Gastrocnemius medialis (tissue), 4 donors: Measurements from ENCODE around the gene RILPL1. TPM values are rescaled to one million over a fixed set of nuclear protein-coding genes. Genes with fewer than 3 reads are reported as not detected.
A peak's percentile ranks its signal among the peaks of the same experiment; 100 is the strongest.
"Not testable (repeated sequence)": the region's sequence is repeated elsewhere in the genome, so short reads cannot be mapped to it uniquely, and the experiment has no call there.

Experiments
- ATAC-seq, 2 donors: fragments of 150-250 bp; one replicate each; pipeline ENCODE4 v1.9.1; 2016
- DNase-seq, 2 donors: peaks; one replicate each; pipeline ENCODE4 v3.0.0-alpha.2; 2019
- H3K27ac ChIP-seq, 4 donors: fragments of 200-600 bp; sonication (generic); 1 replicate in 1 of 4; 2 replicates in 3 of 4; pipeline ENCODE4 v1.5.1; 2016 to 2018; ENCODE audit warnings: mild to moderate bottlenecking in 2 of 4, moderate library complexity in 1 of 4
- H3K27me3 ChIP-seq, 3 donors: fragments of 200-600 bp; sonication (generic) in 2 of 3; 1 replicate in 1 of 3; 2 replicates in 2 of 3; pipeline versions ENCODE4 v1.5.1 to v1.6.0; 2016 to 2019; ENCODE audit warnings: mild to moderate bottlenecking in 1 of 3, moderate library complexity in 1 of 3
- H3K36me3 ChIP-seq, 2 donors: fragments of 200-600 bp; sonication (generic) in 1 of 2; one replicate each; pipeline ENCODE4 v1.5.1; 2017 to 2018
- H3K4me1 ChIP-seq, 2 donors: fragments of 200-600 bp; sonication (generic) in 1 of 2; one replicate each; pipeline ENCODE4 v1.5.1; 2016 to 2017; ENCODE audit warnings: mild to moderate bottlenecking in 2 of 2
- H3K4me3 ChIP-seq, 4 donors: fragments of 200-600 bp; sonication (generic) in 3 of 4; 1 replicate in 1 of 4; 2 replicates in 3 of 4; pipeline ENCODE4 v1.5.1; 2016 to 2019; ENCODE audit warnings: mild to moderate bottlenecking in 2 of 4
- H3K9me3 ChIP-seq, 3 donors: fragments of 200-600 bp; sonication (generic) in 2 of 3; 1 replicate in 1 of 3; 2 replicates in 2 of 3; pipeline ENCODE4 v1.5.1; 2016 to 2019
- CTCF ChIP-seq, 5 experiments: fragments of 450-650 bp in 3 of 5; fragments of 200-600 bp in 2 of 5; sonication (generic) in 2 of 5; IDR thresholded peaks in 4 of 5; conservative IDR thresholded peaks in 1 of 5; 1 replicate in 4 of 5; 2 replicates in 1 of 5; pipeline ENCODE4 v1.5.1; 2016 to 2019; ENCODE audit warnings: antibody characterized with exemption in 5 of 5, mild to moderate bottlenecking in 3 of 5, moderate library complexity in 3 of 5
- POLR2A ChIP-seq, 2 donors: fragments of 450-650 bp; IDR thresholded peaks; one replicate each; pipeline ENCODE4 v1.6.1; 2017; ENCODE audit warnings: antibody characterized with exemption in 2 of 2, mild to moderate bottlenecking in 2 of 2, moderate library complexity in 2 of 2
- in situ Hi-C, 4 donors: fragments of 200-750 bp; cut with MboI; loops; one replicate each; pipeline versions ENCODE4 v1.15.0 to v1.8.0; 2017; ENCODE audit warnings: low sequenced_read_pairs in 4 of 4
- intact Hi-C: fragments of 100-400 bp; cut with DNase I; formaldehyde crosslinking; loops from one replicate; pipeline ENCODE4 v1.15.1; 2023; ENCODE audit warnings: low total_unique reads
- total RNA-seq, 4 donors: library from RNA; depleted of rRNA; stranded (reverse); fragments of >200 nt; gene quantifications; one replicate each; pipeline versions ENCODE4 v1.1.0 to v1.2.3, GENCODE V29; 2016

The RILPL1 gene
- 10 to 100 TPM; 33.4 to 65.3 (median 40.6) TPM for total RNA-seq

GRCh38 chr12:123533672-123534643, at the start of gene RILPL1:
RILPL1 (minus strand) TSS chr12:123533719; CDS start chr12:123533482, 237 bp downstream.
- in situ Hi-C loops (no loop called here), intact Hi-C loops (loop anchor here (1.0 to 5.0 kb wide), 6 partner anchors 50 to 169 kb away; partner anchors contain the start of genes DDX55, SBNO1, SNRNP35 and TMED2)
- peak within 1 kb of the TSS; percentile 68 to 94 (median 86) for H3K4me3 ChIP-seq
- peaks cover 0 to 6% of the 10 kb centered on the region in 2 donors for H3K36me3 ChIP-seq
- ATAC-seq (peak; percentile 63 to 66), DNase-seq (peak in 1 of 2 donors; percentile 47)
- H3K27me3 ChIP-seq: no peaks in the 10 kb centered on the region
- peak within 1 kb of the TSS; percentile 89 to 91 (median 90) for H3K27ac ChIP-seq
- peaks cover 26 to 38% of the 10 kb centered on the region in 2 donors for H3K4me1 ChIP-seq
- H3K9me3 ChIP-seq: no peaks in the 10 kb centered on the region
- peak; percentile 26 to 52 for TF ChIP-seq POLR2A (IDR thresholded peaks at IDR 0.05)
- TF ChIP-seq CTCF (IDR thresholded peaks at IDR 0.05 in 4 of 5, conservative IDR thresholded peaks at IDR 0.05 in 1 of 5): peak in 4 of 5 experiments; percentile 49 to 61 (median 53)

- in situ Hi-C loops: loop anchor here in 2 of 4 donors (5.0 kb wide), 2 partner anchors 123 to 213 kb away; partner anchors contain the start of gene SNRNP35 (in 1 of the 2)
- peak overlapping the region in 2 of 4 donors; percentile 28 to 95 for H3K27ac ChIP-seq
- no peak for TF ChIP-seq CTCF (IDR thresholded peaks at IDR 0.05 in 4 of 5, conservative IDR thresholded peaks at IDR 0.05 in 1 of 5)
- TF ChIP-seq POLR2A (IDR thresholded peaks at IDR 0.05): no peak
- no peaks in the 10 kb centered on the region for H3K9me3 ChIP-seq
- no peaks in the 10 kb centered on the region for H3K27me3 ChIP-seq
- intact Hi-C loops: loop anchor here (2.0 kb wide), 1 partner anchor 144 kb away; the partner anchor contains the start of gene RILPL2
- DNase-seq: no peak
- H3K4me3 ChIP-seq: no peak overlapping the region
- peaks cover 23 to 28% of the 10 kb centered on the region in 2 donors for H3K4me1 ChIP-seq
- no peak for ATAC-seq
- peaks cover 0 to 4% of the 10 kb centered on the region in 2 donors for H3K36me3 ChIP-seq
Measured at GRCh38 chr12:123580772-123581171, 47.3 kb upstream of the RILPL1 start.

GRCh38 chr12:123578829-123579228, 45.3 kb upstream of the RILPL1 start:
- H3K4me3 ChIP-seq, in situ Hi-C loops, H3K9me3 ChIP-seq, ATAC-seq, H3K36me3 ChIP-seq, DNase-seq, H3K27ac ChIP-seq, H3K27me3 ChIP-seq, intact Hi-C loops: not testable (repeated sequence)
- H3K4me1 ChIP-seq: peaks cover 16 to 18% of the 10 kb centered on the region in 2 donors

- DNase-seq: no peak
- no peaks in the 10 kb centered on the region for H3K27me3 ChIP-seq
- TF ChIP-seq CTCF (IDR thresholded peaks at IDR 0.05 in 4 of 5, conservative IDR thresholded peaks at IDR 0.05 in 1 of 5) (no peak), POLR2A (IDR thresholded peaks at IDR 0.05) (no peak)
- no peak for ATAC-seq
- no peak overlapping the region for H3K27ac ChIP-seq
- H3K4me3 ChIP-seq: no peak overlapping the region
- H3K9me3 ChIP-seq: no peaks in the 10 kb centered on the region
- in situ Hi-C loops (no loop called here), intact Hi-C loops (no loop called here)
- H3K4me1 ChIP-seq: peaks cover 14% of the 10 kb centered on the region in 2 donors
- H3K36me3 ChIP-seq: peaks cover 0 to 4% of the 10 kb centered on the region in 2 donors
Measured at GRCh38 chr12:123578243-123578642, 44.7 kb upstream of the RILPL1 start.

- Histone ChIP-seq H3K4me1 (no peaks in the 10 kb centered on the region), H3K27ac (no peak overlapping the region), H3K27me3 (no peaks in the 10 kb centered on the region), H3K4me3 (no peak overlapping the region), H3K36me3 (peaks cover 0 to 4% of the 10 kb centered on the region in 2 donors), H3K9me3 (no peaks in the 10 kb centered on the region)
- in situ Hi-C loops: no loop called here
- no peak for DNase-seq
- intact Hi-C loops: no loop called here
- ATAC-seq: no peak
- TF ChIP-seq CTCF (IDR thresholded peaks at IDR 0.05 in 4 of 5, conservative IDR thresholded peaks at IDR 0.05 in 1 of 5) (no peak), POLR2A (IDR thresholded peaks at IDR 0.05) (no peak)
Measured at GRCh38 chr12:123576611-123577010, 43.1 kb upstream of the RILPL1 start.
